Measurements from ENCODE around the gene PSENEN.

GRCh38 chr19:35751839-35752745 is 6.6 kb downstream of the PSENEN start:
- no peak for TF ChIP-seq POLR2A (IDR thresholded peaks at IDR 0.05)
- TF ChIP-seq EP300 (IDR thresholded peaks at IDR 0.05): no peak
- no peak for TF ChIP-seq CTCF (IDR thresholded peaks at IDR 0.05)
